HCT116 (cell line): ENCODE measurements around the gene SLC5A3. TPM values are rescaled to one million over a fixed set of nuclear protein-coding genes. Genes with fewer than 3 reads are reported as not detected.
A peak's percentile ranks its signal among the peaks of the same experiment; 100 is the strongest.

Source experiments
- ATAC-seq: fragments of 200-7000 bp; cut with Tn5 transposase; 2 replicates; pipeline ENCODE4 v1.9.1; 2020; ENCODE audit warnings: mild to moderate bottlenecking, moderate library complexity
- BruUV-seq: library from RNA; stranded (reverse); fragments of 400-500 nt; replicated peaks from 2 replicates; lab custom pipeline; 2021; lab: Mats Ljungman, UMichigan
- CTCF ChIA-PET: fragments of 300-600 bp; sonication (Branson Sonifier 250); formaldehyde crosslinking; loops from one replicate; lab custom pipeline; 2021; ENCODE audit warnings: antibody characterized with exemption; lab: Charles Lee
- POLR2A ChIA-PET: fragments of 300-600, 350-600 bp; sonication (Branson Sonifier 250); formaldehyde crosslinking; loops from one replicate; lab custom pipeline; 2021; ENCODE audit warnings: antibody characterized with exemption; lab: Charles Lee
- RAD21 ChIA-PET, 2 experiments: fragments of 300-600 bp; sonication (Branson Sonifier 250); formaldehyde crosslinking; loops; one replicate each; lab custom pipeline; 2023; ENCODE audit warnings: low total read pairs in 2 of 2; ENCODE audit not compliant: uncharacterized antibody in 2 of 2, unreplicated experiment in 2 of 2, low non-redundant PET in 1 of 2; lab: Charles Lee
- DNase-seq: peaks from one replicate; pipeline ENCODE4 v3.0.0-alpha.2; 2010; ENCODE audit warnings: low read depth, low spot score
- H2AFZ ChIP-seq: fragments of 200-600 bp; shearing (Covaris generic), sonication (generic); 2 replicates; pipeline ENCODE4 v1.6.1; 2017; ENCODE audit warnings: low read depth, mixed run types, mixed read lengths, antibody characterized with exemption, low read length; ENCODE audit not compliant: poor library complexity, severe bottlenecking
- H3K27ac ChIP-seq: 2 replicates; pipeline ENCODE4 v1.5.1; 2012; ENCODE audit warnings: low read depth, low read length
- H3K27me3 ChIP-seq: fragments of 200-600 bp; sonication (generic); 2 replicates; pipeline ENCODE4 v1.6.1; 2016; ENCODE audit warnings: mixed run types, low read length, mixed read lengths; ENCODE audit not compliant: insufficient read depth
- H3K36me3 ChIP-seq, 2 experiments: fragments of 200-500 bp in 1 of 2; fragments of 200-600 bp in 1 of 2; sonication (Bioruptor generic) in 1 of 2; sonication (generic) in 1 of 2; 2 replicates each; pipeline versions ENCODE4 v1.5.1 to v1.6.1; 2014 to 2016; ENCODE audit warnings: low read length in 2 of 2, inconsistent platforms in 1 of 2, mixed read lengths in 1 of 2, mixed run types in 1 of 2; ENCODE audit not compliant: insufficient read depth in 2 of 2, control insufficient read depth in 1 of 2
- H3K4me1 ChIP-seq, 2 experiments: fragments of 200-600 bp in 1 of 2; sonication (generic) in 1 of 2; 2 replicates each; pipeline versions ENCODE4 v1.5.1 to v1.6.1; 2012 to 2017; ENCODE audit warnings: low read length in 2 of 2, inconsistent platforms in 1 of 2, mild to moderate bottlenecking in 1 of 2, mixed read lengths in 1 of 2, mixed run types in 1 of 2, moderate library complexity in 1 of 2; ENCODE audit not compliant: insufficient read depth in 2 of 2, control insufficient read depth in 1 of 2
- H3K4me2 ChIP-seq: fragments of 200-600 bp; sonication (generic); 2 replicates; pipeline ENCODE4 v1.6.1; 2017; ENCODE audit warnings: mixed run types, low read length, mixed read lengths
- H3K4me3 ChIP-seq, 2 experiments: fragments of 200-600 bp in 1 of 2; sonication (generic) in 1 of 2; replicated peaks in 1 of 2; 2 replicates each; pipeline ENCODE4 v1.5.1; 2011 to 2016; ENCODE audit warnings: low read length in 2 of 2, control low read depth in 1 of 2, low read depth in 1 of 2, mild to moderate bottlenecking in 1 of 2, mixed read lengths in 1 of 2, mixed run types in 1 of 2
- H3K79me2 ChIP-seq: fragments of 200-600 bp; sonication (generic); 2 replicates; pipeline ENCODE4 v1.6.1; 2017; ENCODE audit warnings: mild to moderate bottlenecking, mixed run types, low read length, moderate library complexity, mixed read lengths; ENCODE audit not compliant: insufficient read depth
- H3K9ac ChIP-seq: fragments of 200-600 bp; sonication (generic); 2 replicates; pipeline ENCODE4 v1.6.1; 2016; ENCODE audit warnings: low read length, mixed read lengths
- H3K9me2 ChIP-seq: fragments of 200-600 bp; sonication (generic), shearing (Covaris generic); 2 replicates; pipeline ENCODE4 v1.6.1; 2017; ENCODE audit warnings: mixed run types, mild to moderate bottlenecking, moderate library complexity; ENCODE audit not compliant: insufficient read depth
- H3K9me3 ChIP-seq, 2 experiments: fragments of 200-500 bp in 1 of 2; fragments of 200-600 bp in 1 of 2; sonication (Bioruptor generic) in 1 of 2; sonication (generic) in 1 of 2; 2 replicates each; pipeline ENCODE4 v1.6.1; 2014 to 2017; ENCODE audit warnings: low read length in 2 of 2, mixed read lengths in 2 of 2, inconsistent platforms in 1 of 2, low read depth in 1 of 2, mild to moderate bottlenecking in 1 of 2, mixed run types in 1 of 2, moderate library complexity in 1 of 2; ENCODE audit not compliant: control insufficient read depth in 1 of 2, insufficient read depth in 1 of 2
- H4K20me1 ChIP-seq: fragments of 200-600 bp; sonication (generic), shearing (Covaris generic); 2 replicates; pipeline ENCODE4 v1.6.1; 2017; ENCODE audit warnings: mixed run types, mild to moderate bottlenecking, moderate library complexity; ENCODE audit not compliant: insufficient read depth
- CBX3 ChIP-seq: IDR thresholded peaks from 2 replicates; pipeline ENCODE4 v1.6.1; 2012; ENCODE audit warnings: low read depth
- EGR1 ChIP-seq: IDR thresholded peaks from 2 replicates; pipeline ENCODE4 v1.6.1; 2012; ENCODE audit warnings: low read depth
- ELF1 ChIP-seq: IDR thresholded peaks from 2 replicates; pipeline ENCODE4 v1.6.1; 2012; ENCODE audit warnings: low read depth, borderline replicate concordance
- EZH2phosphoT487 ChIP-seq: fragments of 200-600 bp; IDR thresholded peaks from 2 replicates; pipeline ENCODE4 v1.6.1; 2018; ENCODE audit warnings: antibody characterized with exemption, borderline replicate concordance
- FOSL1 ChIP-seq: IDR thresholded peaks from 2 replicates; pipeline ENCODE4 v1.6.1; 2012; ENCODE audit warnings: low read depth
- JUND ChIP-seq: IDR thresholded peaks from 2 replicates; pipeline ENCODE4 v1.6.1; 2012
- MAX ChIP-seq: IDR thresholded peaks from 2 replicates; pipeline ENCODE4 v1.6.1; 2012
- POLR2A ChIP-seq: IDR thresholded peaks from 2 replicates; pipeline ENCODE4 v1.7.0; 2011; ENCODE audit warnings: borderline replicate concordance; ENCODE audit not compliant: insufficient read depth, insufficient read length; ENCODE audit errors: extremely low read depth
- RAD21 ChIP-seq: IDR thresholded peaks from 2 replicates; pipeline ENCODE4 v1.6.1; 2012; ENCODE audit warnings: low read depth, mild to moderate bottlenecking
- SP1 ChIP-seq: IDR thresholded peaks from 2 replicates; pipeline ENCODE4 v1.6.1; 2012; ENCODE audit warnings: low read depth
- YY1 ChIP-seq: IDR thresholded peaks from 2 replicates; pipeline ENCODE4 v1.6.1; 2011; ENCODE audit warnings: low read length, low read depth, moderate library complexity, mild to moderate bottlenecking; ENCODE audit not compliant: insufficient replicate concordance; ENCODE audit errors: extremely low read depth
- intact Hi-C: fragments of 100-400 bp; cut with micrococcal nuclease; formaldehyde crosslinking; loops from 2 replicates; pipeline ENCODE4 v1.10.0; 2022
- total RNA-seq: library from RNA; stranded (reverse); gene quantifications from one replicate; pipeline ENCODE4 v1.2.1, GENCODE V29; 2021; ENCODE audit not compliant: unreplicated experiment
- TF ChIP-seq, protein P1 (sequence below): IDR thresholded peaks from 2 replicates; pipeline ENCODE4 v1.6.1; 2012; ENCODE audit warnings: low read depth
- TF ChIP-seq, protein P2 (sequence below), 3 experiments: fragments of 200-600 bp in 1 of 3; sonication (generic) in 1 of 3; IDR thresholded peaks in 2 of 3; conservative IDR thresholded peaks in 1 of 3; 2 replicates each; pipeline ENCODE4 v1.5.1; 2012 to 2017; ENCODE audit warnings: low read depth in 2 of 3, low read length in 2 of 3, antibody characterized with exemption in 1 of 3, borderline replicate concordance in 1 of 3, control low read depth in 1 of 3, mild to moderate bottlenecking in 1 of 3, mixed read lengths in 1 of 3, mixed run types in 1 of 3, moderate library complexity in 1 of 3; ENCODE audit not compliant: insufficient read depth in 1 of 3
- TF ChIP-seq, protein P3 (sequence below): IDR thresholded peaks from 2 replicates; pipeline ENCODE4 v1.6.1; 2011; ENCODE audit warnings: mild to moderate bottlenecking, low read length, moderate library complexity; ENCODE audit not compliant: insufficient replicate concordance; ENCODE audit errors: extremely low read depth

The SLC5A3 gene
- total RNA-seq, 1 experiment from 2014 or later = 11.8 TPM

- TF ChIP-seq, protein P1, sequence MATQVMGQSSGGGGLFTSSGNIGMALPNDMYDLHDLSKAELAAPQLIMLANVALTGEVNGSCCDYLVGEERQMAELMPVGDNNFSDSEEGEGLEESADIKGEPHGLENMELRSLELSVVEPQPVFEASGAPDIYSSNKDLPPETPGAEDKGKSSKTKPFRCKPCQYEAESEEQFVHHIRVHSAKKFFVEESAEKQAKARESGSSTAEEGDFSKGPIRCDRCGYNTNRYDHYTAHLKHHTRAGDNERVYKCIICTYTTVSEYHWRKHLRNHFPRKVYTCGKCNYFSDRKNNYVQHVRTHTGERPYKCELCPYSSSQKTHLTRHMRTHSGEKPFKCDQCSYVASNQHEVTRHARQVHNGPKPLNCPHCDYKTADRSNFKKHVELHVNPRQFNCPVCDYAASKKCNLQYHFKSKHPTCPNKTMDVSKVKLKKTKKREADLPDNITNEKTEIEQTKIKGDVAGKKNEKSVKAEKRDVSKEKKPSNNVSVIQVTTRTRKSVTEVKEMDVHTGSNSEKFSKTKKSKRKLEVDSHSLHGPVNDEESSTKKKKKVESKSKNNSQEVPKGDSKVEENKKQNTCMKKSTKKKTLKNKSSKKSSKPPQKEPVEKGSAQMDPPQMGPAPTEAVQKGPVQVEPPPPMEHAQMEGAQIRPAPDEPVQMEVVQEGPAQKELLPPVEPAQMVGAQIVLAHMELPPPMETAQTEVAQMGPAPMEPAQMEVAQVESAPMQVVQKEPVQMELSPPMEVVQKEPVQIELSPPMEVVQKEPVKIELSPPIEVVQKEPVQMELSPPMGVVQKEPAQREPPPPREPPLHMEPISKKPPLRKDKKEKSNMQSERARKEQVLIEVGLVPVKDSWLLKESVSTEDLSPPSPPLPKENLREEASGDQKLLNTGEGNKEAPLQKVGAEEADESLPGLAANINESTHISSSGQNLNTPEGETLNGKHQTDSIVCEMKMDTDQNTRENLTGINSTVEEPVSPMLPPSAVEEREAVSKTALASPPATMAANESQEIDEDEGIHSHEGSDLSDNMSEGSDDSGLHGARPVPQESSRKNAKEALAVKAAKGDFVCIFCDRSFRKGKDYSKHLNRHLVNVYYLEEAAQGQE = no peak
- TF ChIP-seq FOSL1 (no peak), POLR2A (no peak)
Observed at GRCh38 chr21:34027721-34028461, 45.5 kb upstream of the SLC5A3 start (continued).

GRCh38 chr21:34029743-34030528 lies 43.4 kb upstream of the SLC5A3 start:
- ChIA-PET RAD21 (no interaction called here), POLR2A (no interaction called here)
- no TSS peak for BruUV-seq
- no peaks in the 10 kb centered on the region for H3K9me3 ChIP-seq
- no peaks in the 10 kb centered on the region for H3K36me3 ChIP-seq
- H3K9ac ChIP-seq = no peak overlapping the region
- H4K20me1 ChIP-seq = no peaks in the 10 kb centered on the region
- H3K4me2 ChIP-seq = 0 out of 2 replicates have a peak overlapping the region, but pooled peaks have one; percentile 0
- H3K4me3 ChIP-seq = no peak overlapping the region
- ATAC-seq (peak; percentile 100), DNase-seq (peak; percentile 84)
- H3K27me3 ChIP-seq = no peaks in the 10 kb centered on the region
- no peak overlapping the region for H3K27ac ChIP-seq
- no peaks in the 10 kb centered on the region for H3K79me2 ChIP-seq
- intact Hi-C loops = no loop called here
- peak; percentile 50; the same call in 1 of the 2 replicates for TF ChIP-seq CBX3
- no peak for TF ChIP-seq RAD21
- TF ChIP-seq EZH2phosphoT487 = no peak
- TF ChIP-seq, protein P2, sequence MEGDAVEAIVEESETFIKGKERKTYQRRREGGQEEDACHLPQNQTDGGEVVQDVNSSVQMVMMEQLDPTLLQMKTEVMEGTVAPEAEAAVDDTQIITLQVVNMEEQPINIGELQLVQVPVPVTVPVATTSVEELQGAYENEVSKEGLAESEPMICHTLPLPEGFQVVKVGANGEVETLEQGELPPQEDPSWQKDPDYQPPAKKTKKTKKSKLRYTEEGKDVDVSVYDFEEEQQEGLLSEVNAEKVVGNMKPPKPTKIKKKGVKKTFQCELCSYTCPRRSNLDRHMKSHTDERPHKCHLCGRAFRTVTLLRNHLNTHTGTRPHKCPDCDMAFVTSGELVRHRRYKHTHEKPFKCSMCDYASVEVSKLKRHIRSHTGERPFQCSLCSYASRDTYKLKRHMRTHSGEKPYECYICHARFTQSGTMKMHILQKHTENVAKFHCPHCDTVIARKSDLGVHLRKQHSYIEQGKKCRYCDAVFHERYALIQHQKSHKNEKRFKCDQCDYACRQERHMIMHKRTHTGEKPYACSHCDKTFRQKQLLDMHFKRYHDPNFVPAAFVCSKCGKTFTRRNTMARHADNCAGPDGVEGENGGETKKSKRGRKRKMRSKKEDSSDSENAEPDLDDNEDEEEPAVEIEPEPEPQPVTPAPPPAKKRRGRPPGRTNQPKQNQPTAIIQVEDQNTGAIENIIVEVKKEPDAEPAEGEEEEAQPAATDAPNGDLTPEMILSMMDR (IDR thresholded peaks at IDR 0.05 in 2 of 3, conservative IDR thresholded peaks at IDR 0.05 in 1 of 3; ENCODE audit: borderline replicate concordance in 1 of 3, insufficient read depth in 1 of 3, low read depth in 2 of 3, low read length in 2 of 3) = no peak
- TF ChIP-seq SP1 = peak; percentile 75
- TF ChIP-seq FOSL1 = no peak
- TF ChIP-seq EGR1 = no peak
- TF ChIP-seq, protein P3, sequence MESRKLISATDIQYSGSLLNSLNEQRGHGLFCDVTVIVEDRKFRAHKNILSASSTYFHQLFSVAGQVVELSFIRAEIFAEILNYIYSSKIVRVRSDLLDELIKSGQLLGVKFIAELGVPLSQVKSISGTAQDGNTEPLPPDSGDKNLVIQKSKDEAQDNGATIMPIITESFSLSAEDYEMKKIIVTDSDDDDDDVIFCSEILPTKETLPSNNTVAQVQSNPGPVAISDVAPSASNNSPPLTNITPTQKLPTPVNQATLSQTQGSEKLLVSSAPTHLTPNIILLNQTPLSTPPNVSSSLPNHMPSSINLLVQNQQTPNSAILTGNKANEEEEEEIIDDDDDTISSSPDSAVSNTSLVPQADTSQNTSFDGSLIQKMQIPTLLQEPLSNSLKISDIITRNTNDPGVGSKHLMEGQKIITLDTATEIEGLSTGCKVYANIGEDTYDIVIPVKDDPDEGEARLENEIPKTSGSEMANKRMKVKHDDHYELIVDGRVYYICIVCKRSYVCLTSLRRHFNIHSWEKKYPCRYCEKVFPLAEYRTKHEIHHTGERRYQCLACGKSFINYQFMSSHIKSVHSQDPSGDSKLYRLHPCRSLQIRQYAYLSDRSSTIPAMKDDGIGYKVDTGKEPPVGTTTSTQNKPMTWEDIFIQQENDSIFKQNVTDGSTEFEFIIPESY = no peak
- peak; percentile 48 for TF ChIP-seq YY1
- peak; percentile 77 for TF ChIP-seq MAX
- no peak for TF ChIP-seq ELF1
- TF ChIP-seq JUND = no peak
- TF ChIP-seq, all 23 proteins: peak for 4
- Histone ChIP-seq H2AFZ (peak overlapping the region; percentile 95), H3K9me2 (no peaks in the 10 kb centered on the region), H3K4me1 (peaks cover 3 to 15% of the 10 kb centered on the region in 2 experiments; a peak in 3 of 4 replicates)
- CTCF ChIA-PET = no interaction called here
